ENCODE measurements around the gene KCNAB1.
"Not testable (repeated sequence)": the region's sequence is repeated elsewhere in the genome, so short reads cannot be mapped to it uniquely, and the experiment has no call there.

Gene KCNAB1

GRCh38 chr3:156176048-156176447 is 55.7 kb downstream of the KCNAB1 start:
- DNase-seq (ENCODE audit: low read depth in 2 of 2) = no peak

GRCh38 chr3:156176629-156177210 is 56.3 kb downstream of the KCNAB1 start:
- no peak for DNase-seq (ENCODE audit: low read depth in 2 of 2)

GRCh38 chr3:156180077-156180476 is 59.7 kb downstream of the KCNAB1 start:
- no peak for DNase-seq (ENCODE audit: low read depth in 2 of 2)

- DNase-seq (ENCODE audit: low read depth in 2 of 2) = no peak
Observed at GRCh38 chr3:156181509-156181908, 61.1 kb downstream of the KCNAB1 start.

GRCh38 chr3:156183396-156183795 is 63.0 kb downstream of the KCNAB1 start:
- no peak for DNase-seq (ENCODE audit: low read depth in 2 of 2)

- DNase-seq (ENCODE audit: low read depth in 2 of 2) = no peak
Observed at GRCh38 chr3:156184156-156184555, 63.8 kb downstream of the KCNAB1 start.

GRCh38 chr3:156187146-156187769 is 66.9 kb downstream of the KCNAB1 start:
- no peak for DNase-seq (ENCODE audit: low read depth in 2 of 2)

- DNase-seq (ENCODE audit: low read depth in 2 of 2) = no peak
Observed at GRCh38 chr3:156188757-156189156, 68.4 kb downstream of the KCNAB1 start.

- no peak for DNase-seq (ENCODE audit: low read depth in 2 of 2)
Observed at GRCh38 chr3:156189927-156190326, 69.5 kb downstream of the KCNAB1 start.

- not testable (repeated sequence) for DNase-seq (ENCODE audit: low read depth in 2 of 2)
Observed at GRCh38 chr3:156194945-156195344, 74.6 kb downstream of the KCNAB1 start.

GRCh38 chr3:156197152-156197551 is 76.8 kb downstream of the KCNAB1 start:
- DNase-seq (ENCODE audit: low read depth in 2 of 2) = not testable (repeated sequence)

GRCh38 chr3:156201411-156202405 is 81.3 kb downstream of the KCNAB1 start:
- DNase-seq (ENCODE audit: low read depth in 2 of 2) = no peak

GRCh38 chr3:156206157-156206556 is 85.8 kb downstream of the KCNAB1 start:
- DNase-seq (ENCODE audit: low read depth in 2 of 2) = no peak

- no peak for DNase-seq (ENCODE audit: low read depth in 2 of 2)
Observed at GRCh38 chr3:156207802-156208685, 87.7 kb downstream of the KCNAB1 start.

GRCh38 chr3:156209631-156210335 is 89.4 kb downstream of the KCNAB1 start:
- no peak for DNase-seq (ENCODE audit: low read depth in 2 of 2)

GRCh38 chr3:156211583-156211982 is 91.2 kb downstream of the KCNAB1 start:
- no peak for DNase-seq (ENCODE audit: low read depth in 2 of 2)

GRCh38 chr3:156214676-156215075 is 94.3 kb downstream of the KCNAB1 start:
- DNase-seq (ENCODE audit: low read depth in 2 of 2) = no peak

GRCh38 chr3:156215751-156216150 is 95.4 kb downstream of the KCNAB1 start:
- no peak for DNase-seq (ENCODE audit: low read depth in 2 of 2)

GRCh38 chr3:156216216-156216615 is 95.8 kb downstream of the KCNAB1 start:
- no peak for DNase-seq (ENCODE audit: low read depth in 2 of 2)

GRCh38 chr3:156216852-156217251 is 96.5 kb downstream of the KCNAB1 start:
- DNase-seq (ENCODE audit: low read depth in 2 of 2) = no peak
